Endodermal cell (in vitro differentiated cells): ENCODE results near the gene S100A16. TPM values are rescaled to one million over a fixed set of nuclear protein-coding genes. Genes with fewer than 3 reads are reported as not detected.
A peak's percentile ranks its signal among the peaks of the same experiment; 100 is the strongest.

Source experiments
- DNase-seq: peaks from one replicate; pipeline ENCODE4 v3.0.0-alpha.2; 2017
- H3K27ac ChIP-seq: 2 replicates; pipeline ENCODE4 v1.5.1; 2013; ENCODE audit warnings: mild to moderate bottlenecking, low read depth, low read length, moderate library complexity
- H3K27me3 ChIP-seq: 2 replicates; pipeline ENCODE4 v1.6.1; 2013; ENCODE audit warnings: mild to moderate bottlenecking, low read length, moderate library complexity; ENCODE audit not compliant: insufficient read depth, control insufficient read depth, poor library complexity, severe bottlenecking
- H3K36me3 ChIP-seq: 2 replicates; pipeline ENCODE4 v1.7.0; 2013; ENCODE audit warnings: mild to moderate bottlenecking, low read length, moderate library complexity; ENCODE audit not compliant: control insufficient read depth, insufficient read depth
- H3K4me1 ChIP-seq: one replicate; pipeline ENCODE4 v1.7.0; 2013; ENCODE audit warnings: low read length; ENCODE audit not compliant: control insufficient read depth, insufficient read depth
- H3K4me3 ChIP-seq: 2 replicates; pipeline ENCODE4 v1.5.1; 2013; ENCODE audit warnings: mild to moderate bottlenecking, low read length, moderate library complexity
- H3K9ac ChIP-seq: 2 replicates; pipeline ENCODE4 v1.6.1; 2013; ENCODE audit warnings: mild to moderate bottlenecking, low read length, moderate library complexity; ENCODE audit not compliant: poor library complexity, severe bottlenecking; ENCODE audit errors: extremely low read depth
- H3K9me3 ChIP-seq: 2 replicates; pipeline ENCODE4 v1.6.1; 2013; ENCODE audit warnings: mild to moderate bottlenecking, low read length, moderate library complexity; ENCODE audit not compliant: control insufficient read depth
- H3K27ac Mint-ChIP-seq: 2 replicates; pipeline ENCODE4 v1.8.0; 2020; ENCODE audit warnings: mixed read lengths
- H3K27me3 Mint-ChIP-seq: 2 replicates; pipeline ENCODE4 v1.8.0; 2021; ENCODE audit warnings: mild to moderate bottlenecking, mixed read lengths; ENCODE audit not compliant: insufficient read depth
- H3K36me3 Mint-ChIP-seq: 2 replicates; pipeline ENCODE4 v1.8.0; 2020; ENCODE audit warnings: low read depth, mixed read lengths
- H3K4me1 Mint-ChIP-seq: 2 replicates; pipeline ENCODE4 v1.8.0; 2020; ENCODE audit warnings: mixed read lengths
- H3K4me3 Mint-ChIP-seq: 2 replicates; pipeline ENCODE4 v1.8.0; 2020; ENCODE audit warnings: mild to moderate bottlenecking, moderate library complexity, mixed read lengths
- H3K9me3 Mint-ChIP-seq: 2 replicates; pipeline ENCODE4 v1.8.0; 2020; ENCODE audit warnings: mild to moderate bottlenecking, mixed read lengths
- CTCF ChIP-seq: fragments of 200-600 bp; sonication (generic); conservative IDR thresholded peaks from 2 replicates; pipeline ENCODE4 v1.5.0; 2021; ENCODE audit warnings: antibody characterized with exemption, mild to moderate bottlenecking
- WGBS, 2 experiments: methylation state at CpG; one replicate each; pipeline versions ENCODE4 v1.1.5 to v1.1.7; 2013; ENCODE audit warnings: missing lambda C conversion rate in 2 of 2, mixed read lengths in 1 of 2; ENCODE audit not compliant: insufficient coverage in 1 of 2, insufficient read length in 1 of 2; 5-methylcytosine and 5-hydroxymethylcytosine counted together
- total RNA-seq, 2 donors: library from RNA; stranded (reverse); fragmentation: NEBNext Ultra II Directional in 1 of 2; extraction: Animal tissue kit (Norgen Biotek cat#: 25700) in 1 of 2; gene quantifications; 2 replicates in 1 of 2; 3 replicates in 1 of 2; pipeline ENCODE4 v1.2.1, GENCODE V29; 2021

Gene S100A16
- total RNA-seq, 2 donors from 2014 or later, result 149 to 152 TPM

- no peak overlapping the region for H3K9ac ChIP-seq
- 90 to 93% methylated on average over 3 to 5 of the region's 5 CpGs for WGBS, 2 experiments
- TF ChIP-seq CTCF, result no peak
- H3K9me3 ChIP-seq, result no peaks in the 10 kb centered on the region
- peaks cover 16% of the 10 kb centered on the region for H3K36me3 ChIP-seq
- peaks cover 4% of the 10 kb centered on the region for H3K9me3 Mint-ChIP-seq
- H3K27me3 ChIP-seq, result no peaks in the 10 kb centered on the region
- peaks cover 21% of the 10 kb centered on the region for H3K36me3 Mint-ChIP-seq
- H3K27ac Mint-ChIP-seq, result no peak overlapping the region
- no peak overlapping the region for H3K4me3 ChIP-seq
- no peak for DNase-seq
- H3K4me3 Mint-ChIP-seq, result no peak overlapping the region
- no peaks in the 10 kb centered on the region for H3K27me3 Mint-ChIP-seq
- no peak overlapping the region for H3K27ac ChIP-seq
- peaks cover 30% of the 10 kb centered on the region for H3K4me1 Mint-ChIP-seq
- H3K4me1 ChIP-seq, result no peaks in the 10 kb centered on the region
These were observed 16.4 kb upstream of the S100A16 start for GRCh38 chr1:153629343-153629665.

- H3K27me3 ChIP-seq, result no peaks in the 10 kb centered on the region
- DNase-seq, result no peak
- no peaks in the 10 kb centered on the region for H3K9me3 ChIP-seq
- H3K4me1 Mint-ChIP-seq, result peaks cover 35% of the 10 kb centered on the region
- H3K4me3 Mint-ChIP-seq, result no peak overlapping the region
- H3K36me3 Mint-ChIP-seq, result peaks cover 25% of the 10 kb centered on the region
- H3K9me3 Mint-ChIP-seq, result peaks cover 4% of the 10 kb centered on the region
- H3K27me3 Mint-ChIP-seq, result no peaks in the 10 kb centered on the region
- H3K9ac ChIP-seq, result no peak overlapping the region
- H3K4me1 ChIP-seq, result no peaks in the 10 kb centered on the region
- no peak for TF ChIP-seq CTCF
- WGBS, 2 experiments, result 91 to 100% methylated on average over 2 to 6 of the region's 6 CpGs
- H3K27ac ChIP-seq, result no peak overlapping the region
- peak overlapping the region; percentile 45 for H3K27ac Mint-ChIP-seq
- H3K4me3 ChIP-seq, result no peak overlapping the region
- H3K36me3 ChIP-seq, result peaks cover 21% of the 10 kb centered on the region
These were observed 15.9 kb upstream of the S100A16 start for GRCh38 chr1:153628638-153629342.

GRCh38 chr1:153627715-153628626 lies 15.0 kb upstream of the S100A16 start, which contains the start of gene S100A1:
TSS of gene S100A1 (plus strand) at chr1:153628434. CDS start at chr1:153630522, 2,088 bp downstream.
- Mint-ChIP-seq H3K36me3 (peaks cover 32% of the 10 kb centered on the region), H3K27ac (peak within 1 kb of the TSS; percentile 96), H3K4me1 (peaks cover 31% of the 10 kb centered on the region), H3K9me3 (no peaks in the 10 kb centered on the region), H3K4me3 (peak within 1 kb of the TSS; percentile 89), H3K27me3 (no peaks in the 10 kb centered on the region)
- no peaks in the 10 kb centered on the region for H3K27me3 ChIP-seq
- no peak for TF ChIP-seq CTCF
- no peaks in the 10 kb centered on the region for H3K4me1 ChIP-seq
- DNase-seq, result peak; percentile 73
- H3K27ac ChIP-seq, result peak within 1 kb of the TSS; percentile 63
- peaks cover 29% of the 10 kb centered on the region for H3K36me3 ChIP-seq
- 74 to 87% methylated on average over 3 to 10 of the region's 10 CpGs for WGBS, 2 experiments
- peak within 1 kb of the TSS; percentile 85 for H3K9ac ChIP-seq
- peak within 1 kb of the TSS; percentile 99 for H3K4me3 ChIP-seq
- H3K9me3 ChIP-seq, result no peaks in the 10 kb centered on the region
